MM.1S (cell line): ENCODE data around the gene ZBED5.

ENCODE experiments used
- DNase-seq: peaks from one replicate; pipeline ENCODE4 v3.0.0-alpha.2; 2015
- H2AFZ ChIP-seq: fragments of 300-600 bp; sonication (generic); 2 replicates; pipeline ENCODE4 v1.6.0; 2016; ENCODE audit warnings: antibody characterized with exemption, low read length
- H3F3A ChIP-seq: fragments of 300-600 bp; sonication (generic); 2 replicates; pipeline ENCODE4 v1.6.1; 2016; ENCODE audit warnings: mild to moderate bottlenecking, antibody characterized with exemption, low read length, moderate library complexity, mixed read lengths; ENCODE audit not compliant: insufficient read depth
- H3K27ac ChIP-seq: fragments of 300-600 bp; sonication (generic); 2 replicates; pipeline ENCODE4 v1.5.1; 2016; ENCODE audit warnings: mild to moderate bottlenecking, low read length
- H3K27me3 ChIP-seq: fragments of 300-600 bp; sonication (generic); replicated peaks from 2 replicates; pipeline ENCODE4 v1.6.0; 2016; ENCODE audit warnings: low read length; ENCODE audit not compliant: insufficient read depth
- H3K36me3 ChIP-seq: fragments of 300-600 bp; sonication (generic); replicated peaks from 2 replicates; pipeline ENCODE4 v1.6.1; 2016; ENCODE audit warnings: mild to moderate bottlenecking, low read length, mixed read lengths; ENCODE audit not compliant: insufficient read depth
- H3K4me1 ChIP-seq: fragments of 300-600 bp; sonication (generic); 2 replicates; pipeline ENCODE4 v1.6.1; 2016; ENCODE audit warnings: low read length, mixed read lengths
- H3K4me2 ChIP-seq: fragments of 300-600 bp; sonication (generic); 2 replicates; pipeline ENCODE4 v1.6.0; 2016; ENCODE audit warnings: low read depth, low read length
- H3K4me3 ChIP-seq: fragments of 300-600 bp; sonication (generic); 2 replicates; pipeline ENCODE4 v1.5.1; 2016; ENCODE audit warnings: low read length, mixed read lengths
- H3K79me2 ChIP-seq: fragments of 300-600 bp; sonication (generic); 2 replicates; pipeline ENCODE4 v1.6.1; 2016; ENCODE audit warnings: mixed run types, low read length, mixed read lengths
- H3K9ac ChIP-seq: fragments of 300-600 bp; sonication (generic); 2 replicates; pipeline ENCODE4 v1.6.1; 2016; ENCODE audit warnings: low read length, mixed read lengths
- H3K9me2 ChIP-seq: fragments of 300-600 bp; sonication (generic); replicated peaks from 2 replicates; pipeline ENCODE4 v1.6.1; 2016; ENCODE audit warnings: mild to moderate bottlenecking, low read length, mixed read lengths; ENCODE audit not compliant: insufficient read depth
- H3K9me3 ChIP-seq: fragments of 300-600 bp; sonication (generic); replicated peaks from 2 replicates; pipeline ENCODE4 v1.6.1; 2016; ENCODE audit warnings: mild to moderate bottlenecking, low read length, mixed read lengths; ENCODE audit not compliant: insufficient read depth
- H4K20me1 ChIP-seq: fragments of 300-600 bp; sonication (generic); 2 replicates; pipeline ENCODE4 v1.6.1; 2016; ENCODE audit warnings: mild to moderate bottlenecking, low read length, moderate library complexity, mixed read lengths; ENCODE audit not compliant: insufficient read depth
- EZH2 ChIP-seq: fragments of 300-600 bp; sonication (generic); optimal IDR thresholded peaks from 2 replicates; pipeline ENCODE3; 2017; ENCODE audit warnings: low read depth, mild to moderate bottlenecking, antibody characterized with exemption, low read length, mixed read lengths
- EZH2phosphoT487 ChIP-seq: fragments of 300-600 bp; sonication (generic); IDR thresholded peaks from 2 replicates; pipeline ENCODE4 v1.6.1; 2018; ENCODE audit warnings: antibody characterized with exemption, low read length
- TF ChIP-seq, protein P1 (sequence below): fragments of 300-600 bp; sonication (generic); IDR thresholded peaks from 2 replicates; pipeline ENCODE4 v1.5.1; 2016; ENCODE audit warnings: antibody characterized with exemption, low read length, mixed read lengths

The ZBED5 gene

DNA sequence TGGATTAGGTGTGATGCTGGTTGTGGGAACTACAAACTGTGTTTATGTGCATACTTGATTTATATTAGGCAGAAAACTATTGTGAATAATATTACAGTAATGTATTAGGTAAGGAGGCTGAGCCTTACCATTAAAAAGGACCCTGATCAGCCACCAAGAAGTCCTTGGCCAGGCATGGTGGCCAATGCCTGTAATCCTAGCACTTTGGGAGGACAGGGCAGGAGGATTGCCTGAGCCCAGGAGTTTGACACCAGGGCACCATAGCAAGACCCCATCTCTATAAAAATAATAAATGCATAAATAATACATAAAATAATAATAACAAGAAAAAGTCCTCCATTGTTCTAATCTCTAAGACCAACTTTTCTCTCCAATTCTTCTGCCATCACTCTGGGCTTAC lies 3.2 kb upstream of the ZBED5 start:
- TF ChIP-seq, protein P1, sequence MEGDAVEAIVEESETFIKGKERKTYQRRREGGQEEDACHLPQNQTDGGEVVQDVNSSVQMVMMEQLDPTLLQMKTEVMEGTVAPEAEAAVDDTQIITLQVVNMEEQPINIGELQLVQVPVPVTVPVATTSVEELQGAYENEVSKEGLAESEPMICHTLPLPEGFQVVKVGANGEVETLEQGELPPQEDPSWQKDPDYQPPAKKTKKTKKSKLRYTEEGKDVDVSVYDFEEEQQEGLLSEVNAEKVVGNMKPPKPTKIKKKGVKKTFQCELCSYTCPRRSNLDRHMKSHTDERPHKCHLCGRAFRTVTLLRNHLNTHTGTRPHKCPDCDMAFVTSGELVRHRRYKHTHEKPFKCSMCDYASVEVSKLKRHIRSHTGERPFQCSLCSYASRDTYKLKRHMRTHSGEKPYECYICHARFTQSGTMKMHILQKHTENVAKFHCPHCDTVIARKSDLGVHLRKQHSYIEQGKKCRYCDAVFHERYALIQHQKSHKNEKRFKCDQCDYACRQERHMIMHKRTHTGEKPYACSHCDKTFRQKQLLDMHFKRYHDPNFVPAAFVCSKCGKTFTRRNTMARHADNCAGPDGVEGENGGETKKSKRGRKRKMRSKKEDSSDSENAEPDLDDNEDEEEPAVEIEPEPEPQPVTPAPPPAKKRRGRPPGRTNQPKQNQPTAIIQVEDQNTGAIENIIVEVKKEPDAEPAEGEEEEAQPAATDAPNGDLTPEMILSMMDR, result no peak
- TF ChIP-seq EZH2 (no peak), EZH2phosphoT487 (no peak)

GRCh38 chr11:10858439-10859325 lies 829 bp upstream of the ZBED5 start:
- peaks cover 46% of the 10 kb centered on the region for H3K79me2 ChIP-seq
- peak overlapping the region; percentile 93 for H2AFZ ChIP-seq
- peak overlapping the region; percentile 73 for H3K9ac ChIP-seq
- peak; percentile 67 for DNase-seq
- H3K27me3 ChIP-seq, result no peaks in the 10 kb centered on the region
- peaks cover 8% of the 10 kb centered on the region; the same call in 1 of the 2 replicates for H3K4me1 ChIP-seq
- no peaks in the 10 kb centered on the region for H3K9me2 ChIP-seq
- peak overlapping the region; percentile 83 for H3K4me2 ChIP-seq
- H3K36me3 ChIP-seq, result peaks cover 18% of the 10 kb centered on the region
- H3K9me3 ChIP-seq, result no peaks in the 10 kb centered on the region
- H3K27ac ChIP-seq, result peak overlapping the region; percentile 88
- H3F3A ChIP-seq, result peaks cover 13% of the 10 kb centered on the region
- H4K20me1 ChIP-seq, result no peaks in the 10 kb centered on the region
- peak overlapping the region; percentile 96 for H3K4me3 ChIP-seq
- TF ChIP-seq EZH2phosphoT487, result no peak

More for the DNA sequence above, 3.2 kb upstream of the ZBED5 start:
- no peak overlapping the region for H3K4me3 ChIP-seq
- H3K4me1 ChIP-seq, result peaks cover 9% of the 10 kb centered on the region; the same call in 1 of the 2 replicates
- no peaks in the 10 kb centered on the region for H4K20me1 ChIP-seq
- peaks cover 23% of the 10 kb centered on the region for H3K79me2 ChIP-seq
- no peak overlapping the region for H2AFZ ChIP-seq
- no peaks in the 10 kb centered on the region for H3K9me2 ChIP-seq
- H3K9me3 ChIP-seq, result no peaks in the 10 kb centered on the region
- H3K36me3 ChIP-seq, result no peaks in the 10 kb centered on the region
- H3F3A ChIP-seq, result peaks cover 13% of the 10 kb centered on the region
- H3K27ac ChIP-seq, result no peak overlapping the region
- no peaks in the 10 kb centered on the region for H3K27me3 ChIP-seq
- DNase-seq, result no peak
- no peak overlapping the region for H3K4me2 ChIP-seq
- no peak overlapping the region for H3K9ac ChIP-seq

- Histone ChIP-seq H3K79me2 (peaks cover 48% of the 10 kb centered on the region), H3K9me2 (no peaks in the 10 kb centered on the region), H3F3A (peaks cover 13% of the 10 kb centered on the region), H3K9me3 (no peaks in the 10 kb centered on the region), H3K36me3 (peaks cover 21% of the 10 kb centered on the region), H3K27ac (peak overlapping the region; percentile 88), H3K9ac (peak overlapping the region; percentile 90), H3K27me3 (no peaks in the 10 kb centered on the region), H2AFZ (peak overlapping the region; percentile 91), H3K4me3 (peak overlapping the region; percentile 96), H4K20me1 (no peaks in the 10 kb centered on the region), H3K4me2 (peak overlapping the region; percentile 81), H3K4me1 (peaks cover 8% of the 10 kb centered on the region; the same call in 1 of the 2 replicates)
- TF ChIP-seq EZH2 (no peak), EZH2phosphoT487 (no peak)
- TF ChIP-seq, protein P1, result no peak
- DNase-seq, result no peak
These were observed 469 bp downstream of the ZBED5 start for GRCh38 chr11:10857459-10857708.
